IMR-90 (cell line): Measurements from ENCODE around the gene RANBP6. TPM values are rescaled to one million over a fixed set of nuclear protein-coding genes. Genes with fewer than 3 reads are reported as not detected.

Experiments
- ATAC-seq: fragments of 200-7000 bp; cut with Tn5 transposase; 2 replicates; pipeline ENCODE4 v1.9.1; 2020; ENCODE audit warnings: low read depth, mild to moderate bottlenecking, moderate library complexity
- BruUV-seq: library from RNA; stranded (reverse); fragments of 400-500 nt; replicated peaks from 2 replicates; lab custom pipeline; 2021; lab: Mats Ljungman, UMichigan
- CTCF ChIA-PET: fragments of 300-600 bp; formaldehyde crosslinking; extraction: SDS; loops from one replicate; lab custom pipeline; 2021; ENCODE audit warnings: antibody characterized with exemption; lab: Yijun Ruan, JAX
- POLR2A ChIA-PET: fragments of 300-600 bp; sonication (Branson Sonifier 250); formaldehyde crosslinking; loops from one replicate; lab custom pipeline; 2022; ENCODE audit warnings: antibody characterized with exemption; ENCODE audit not compliant: unreplicated experiment; lab: Charles Lee
- DNase-seq: peaks from one replicate; pipeline ENCODE4 v3.0.0; 2013
- H2AFZ ChIP-seq: replicated peaks from 2 replicates; pipeline ENCODE3; 2013; ENCODE audit warnings: low read length, mild to moderate bottlenecking; ENCODE audit not compliant: poor library complexity
- H2AK5ac ChIP-seq: 2 replicates; pipeline ENCODE4 v1.6.1; 2013; ENCODE audit warnings: low read depth, low read length, inconsistent platforms
- H2AK9ac ChIP-seq: replicated peaks from 2 replicates; pipeline ENCODE3; 2013; ENCODE audit warnings: mild to moderate bottlenecking, low read depth, low read length, moderate library complexity; ENCODE audit not compliant: poor library complexity
- H2BK120ac ChIP-seq: 2 replicates; pipeline ENCODE4 v1.6.1; 2013; ENCODE audit warnings: low read depth, low read length, inconsistent platforms
- H2BK15ac ChIP-seq: 3 replicates; pipeline ENCODE4 v1.6.1; 2013; ENCODE audit warnings: low read depth, low read length, inconsistent platforms
- H2BK20ac ChIP-seq: 2 replicates; pipeline ENCODE4 v1.6.1; 2013; ENCODE audit warnings: low read depth, mild to moderate bottlenecking, inconsistent platforms, low read length, moderate library complexity
- H2BK5ac ChIP-seq: 2 replicates; pipeline ENCODE4 v1.6.1; 2013; ENCODE audit warnings: mild to moderate bottlenecking, low read depth, low read length, inconsistent platforms; ENCODE audit not compliant: poor library complexity, severe bottlenecking
- H3K14ac ChIP-seq: replicated peaks from 2 replicates; pipeline ENCODE4 v1.6.1; 2013; ENCODE audit warnings: low read depth, low read length, inconsistent platforms
- H3K18ac ChIP-seq: 2 replicates; pipeline ENCODE4 v1.6.1; 2013; ENCODE audit warnings: low read depth, low read length, control low read depth
- H3K23ac ChIP-seq: 2 replicates; pipeline ENCODE4 v1.6.1; 2013; ENCODE audit warnings: low read depth, low read length, inconsistent platforms
- H3K27ac ChIP-seq: 2 replicates; pipeline ENCODE4 v1.5.1; 2013; ENCODE audit warnings: mild to moderate bottlenecking, control low read depth, low read length; ENCODE audit not compliant: insufficient read depth
- H3K27me3 ChIP-seq: 2 replicates; pipeline ENCODE4 v1.6.1; 2013; ENCODE audit warnings: low read length; ENCODE audit not compliant: control insufficient read depth, insufficient read depth
- H3K36me3 ChIP-seq: 2 replicates; pipeline ENCODE4 v1.6.1; 2013; ENCODE audit warnings: low read length, mixed read lengths; ENCODE audit not compliant: control insufficient read depth, insufficient read depth
- H3K4ac ChIP-seq: 2 replicates; pipeline ENCODE4 v1.6.1; 2013; ENCODE audit warnings: low read depth, low read length, inconsistent platforms
- H3K4me1 ChIP-seq: 2 replicates; pipeline ENCODE4 v1.6.1; 2013; ENCODE audit warnings: low read length, mixed read lengths; ENCODE audit not compliant: control insufficient read depth, insufficient read depth
- H3K4me2 ChIP-seq: 2 replicates; pipeline ENCODE4 v1.6.1; 2013; ENCODE audit warnings: low read depth, mild to moderate bottlenecking, control low read depth, low read length, moderate library complexity
- H3K4me3 ChIP-seq: 2 replicates; pipeline ENCODE4 v1.5.1; 2013; ENCODE audit warnings: low read depth, mild to moderate bottlenecking, control low read depth, low read length, moderate library complexity; ENCODE audit not compliant: insufficient read depth
- H3K56ac ChIP-seq: 2 replicates; pipeline ENCODE4 v1.6.1; 2013; ENCODE audit warnings: low read length, inconsistent platforms; ENCODE audit not compliant: insufficient read depth; ENCODE audit errors: extremely low read depth
- H3K79me1 ChIP-seq, 2 experiments: 2 replicates each; pipeline ENCODE4 v1.6.1; 2013; ENCODE audit warnings: low read length in 2 of 2, inconsistent platforms in 1 of 2, low read depth in 1 of 2
- H3K9ac ChIP-seq: 2 replicates; pipeline ENCODE4 v1.6.1; 2013; ENCODE audit warnings: low read depth, low read length, control low read depth
- H3K9me1 ChIP-seq: 2 replicates; pipeline ENCODE4 v1.6.1; 2013; ENCODE audit warnings: low read length, inconsistent platforms; ENCODE audit not compliant: insufficient read depth
- H3K9me3 ChIP-seq: 2 replicates; pipeline ENCODE4 v1.6.1; 2013; ENCODE audit warnings: low read length; ENCODE audit not compliant: control insufficient read depth, insufficient read depth
- H4K20me1 ChIP-seq: 2 replicates; pipeline ENCODE4 v1.6.1; 2013; ENCODE audit warnings: low read length, inconsistent platforms; ENCODE audit not compliant: insufficient read depth
- H4K5ac ChIP-seq: 2 replicates; pipeline ENCODE4 v1.6.1; 2013; ENCODE audit warnings: mild to moderate bottlenecking, low read depth, low read length, control low read depth
- H4K8ac ChIP-seq, 2 experiments: 2 replicates each; pipeline ENCODE4 v1.6.1; 2013; ENCODE audit warnings: low read depth in 2 of 2, low read length in 2 of 2, control low read depth in 1 of 2, inconsistent platforms in 1 of 2
- H4K91ac ChIP-seq: 2 replicates; pipeline ENCODE4 v1.6.1; 2013; ENCODE audit warnings: low read depth, low read length, inconsistent platforms; ENCODE audit not compliant: insufficient read depth
- MAFK ChIP-seq: IDR thresholded peaks from 2 replicates; pipeline ENCODE4 v1.6.1; 2012; ENCODE audit warnings: low read depth, low read length, improper control_type of control experiment
- RFX5 ChIP-seq: IDR thresholded peaks from 2 replicates; pipeline ENCODE4 v1.8.0; 2012; ENCODE audit warnings: low read depth, mild to moderate bottlenecking, low read length, moderate library complexity
- WGBS, 2 experiments: methylation state at CpG; one replicate each; pipeline versions ENCODE4 v1.1.5 to v1.1.7; 2013; ENCODE audit warnings: missing lambda C conversion rate in 2 of 2; ENCODE audit not compliant: insufficient read length in 1 of 2; ENCODE audit errors: extremely low coverage in 2 of 2; 5-methylcytosine and 5-hydroxymethylcytosine counted together
- dilution Hi-C: fragments of 300-500 bp; cut with HindIII; formaldehyde crosslinking; loops from one replicate; pipeline ENCODE4 v1.14.3; 2018; ENCODE audit warnings: low sequenced_read_pairs; ENCODE audit not compliant: unreplicated experiment
- in situ Hi-C: fragments of 300-500 bp; cut with MboI; formaldehyde crosslinking; loops from 3 replicates; pipeline ENCODE4 v1.14.3; 2019; ENCODE audit warnings: low sequenced_read_pairs, inconsistent platforms, mixed read lengths
- intact Hi-C: fragments of 100-400 bp; cut with micrococcal nuclease; formaldehyde crosslinking; loops from 2 replicates; pipeline ENCODE4 v1.10.0; 2022
- polyA plus RNA-seq, 3 experiments: library from polyadenylated mRNA; depleted of rRNA; stranded (reverse); fragments of >200 nt; gene quantifications; 2 replicates each; pipeline ENCODE4 v1.2.3, GENCODE V29; 2012; ENCODE audit warnings: low replicate concordance in 1 of 3
- total RNA-seq: library from RNA; depleted of rRNA; stranded (reverse); fragments of >200 nt; gene quantifications from 2 replicates; pipeline ENCODE4 v1.2.3, GENCODE V29; 2012

RANBP6 gene
- total and polyA plus RNA-seq, 2 of the 4 experiments (the other 2 are of a cell fraction), result 7.5 to 42.3 TPM

DNA sequence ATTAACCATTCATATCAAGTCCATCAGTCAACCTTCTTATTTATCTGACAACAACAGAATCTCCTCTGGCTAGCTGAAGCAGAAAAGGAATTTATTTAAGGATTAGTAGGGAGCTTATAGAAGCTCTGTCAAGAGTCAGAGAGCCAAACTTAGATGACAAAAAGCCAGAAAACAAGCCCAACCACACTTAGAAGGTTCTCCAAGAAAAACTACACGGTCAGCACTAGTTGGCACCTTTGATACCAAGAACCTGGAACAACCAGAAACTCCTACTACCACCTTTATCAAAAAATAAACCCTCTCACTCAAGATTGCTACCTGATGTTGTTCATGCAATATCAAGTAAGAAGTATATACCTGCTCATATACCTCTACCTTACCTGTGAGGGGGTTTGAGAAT, 36.9 kb downstream of the RANBP6 start:
- Histone ChIP-seq H3K27me3 (no peaks in the 10 kb centered on the region), H3K9me3 (no peaks in the 10 kb centered on the region), H4K20me1 (no peaks in the 10 kb centered on the region), H3K4me3 (no peak overlapping the region), H3K36me3 (peaks cover 10% of the 10 kb centered on the region; the same call in 1 of the 2 replicates), H3K18ac (no peak overlapping the region), H3K23ac (peak overlapping the region; percentile 37; the same call in 1 of the 2 replicates), H3K4ac (no peak overlapping the region), H3K4me1 (peaks cover 3% of the 10 kb centered on the region; the same call in 1 of the 2 replicates), H3K4me2 (no peak overlapping the region), H2BK20ac (no peak overlapping the region), H3K9ac (no peak overlapping the region), H3K79me1 (peaks cover 20 to 29% of the 10 kb centered on the region in 2 experiments), H3K9me1 (peaks cover 3% of the 10 kb centered on the region), H3K56ac (no peak overlapping the region), H2BK120ac (no peak overlapping the region), H4K5ac (no peak overlapping the region), H2AFZ (no peak overlapping the region), H2AK5ac (no peak overlapping the region), H2BK15ac (no peak overlapping the region), H3K27ac (no peak overlapping the region), H2AK9ac (no peak overlapping the region), H4K91ac (no peak overlapping the region), H3K14ac (no peak overlapping the region), H4K8ac (no peak overlapping the region), H2BK5ac (no peak overlapping the region)
- no peak for ATAC-seq
- TF ChIP-seq RFX5, result no peak
- TF ChIP-seq MAFK, result peak; percentile 49
- CTCF ChIA-PET, result interaction anchor here (1.1 kb wide), 1 partner anchor 8 kb away, joined by 3 read pairs; no protein-coding TSS in a partner anchor
- WGBS, 2 experiments, result no CpG with 5 or more reads among the region's 1 CpG
- intact Hi-C loops (no loop called here), in situ Hi-C loops (no loop called here), dilution Hi-C loops (no loop called here)
- POLR2A ChIA-PET, result no interaction called here
- BruUV-seq, result no TSS peak
- DNase-seq, result no peak
